GM23248 (cell line): Measurements from ENCODE around the gene GSDME. TPM values are rescaled to one million over a fixed set of nuclear protein-coding genes. Genes with fewer than 3 reads are reported as not detected.

ENCODE experiments used
- DNase-seq: peaks from one replicate; pipeline ENCODE4 v3.0.0-alpha.2; 2015
- H2AFZ ChIP-seq: fragments of 200-600 bp; sonication (generic); 2 replicates; pipeline ENCODE4 v1.6.1; 2016; ENCODE audit warnings: antibody characterized with exemption
- H3F3A ChIP-seq: fragments of 200-600 bp; sonication (generic); 2 replicates; pipeline ENCODE4 v1.6.1; 2016; ENCODE audit warnings: mild to moderate bottlenecking, antibody characterized with exemption, mixed run types; ENCODE audit not compliant: insufficient read depth
- H3K27ac ChIP-seq: fragments of 200-600 bp; sonication (generic); 2 replicates; pipeline ENCODE4 v1.5.1; 2016; ENCODE audit warnings: mild to moderate bottlenecking
- H3K27me3 ChIP-seq: fragments of 200-600 bp; sonication (generic); replicated peaks from 2 replicates; pipeline ENCODE4 v1.6.1; 2016; ENCODE audit warnings: mild to moderate bottlenecking; ENCODE audit not compliant: insufficient read depth
- H3K36me3 ChIP-seq: fragments of 200-600 bp; sonication (generic); 2 replicates; pipeline ENCODE4 v1.6.1; 2016; ENCODE audit warnings: low read depth, mild to moderate bottlenecking
- H3K4me1 ChIP-seq: fragments of 200-600 bp; sonication (generic); 2 replicates; pipeline ENCODE4 v1.6.1; 2016; ENCODE audit warnings: mild to moderate bottlenecking; ENCODE audit not compliant: insufficient read depth
- H3K4me2 ChIP-seq: fragments of 200-600 bp; sonication (generic); one replicate; pipeline ENCODE4 v1.6.1; 2016; ENCODE audit warnings: mild to moderate bottlenecking; ENCODE audit not compliant: unreplicated experiment
- H3K4me3 ChIP-seq: fragments of 200-600 bp; sonication (generic); 2 replicates; pipeline ENCODE4 v1.5.1; 2016; ENCODE audit warnings: mild to moderate bottlenecking
- H3K79me2 ChIP-seq: fragments of 200-600 bp; sonication (generic); 2 replicates; pipeline ENCODE4 v1.6.1; 2016; ENCODE audit warnings: mild to moderate bottlenecking; ENCODE audit not compliant: insufficient read depth
- H3K9ac ChIP-seq: fragments of 200-600 bp; sonication (generic); 2 replicates; pipeline ENCODE4 v1.6.1; 2016; ENCODE audit warnings: mild to moderate bottlenecking
- H3K9me2 ChIP-seq: fragments of 200-600 bp; sonication (generic); 2 replicates; pipeline ENCODE4 v1.6.1; 2016; ENCODE audit warnings: mixed run types, mild to moderate bottlenecking, moderate library complexity; ENCODE audit not compliant: insufficient read depth
- H3K9me3 ChIP-seq: fragments of 200-600 bp; sonication (generic); one replicate; pipeline ENCODE4 v1.6.1; 2017; ENCODE audit warnings: low read depth
- H4K20me1 ChIP-seq: fragments of 200-600 bp; sonication (generic); 2 replicates; pipeline ENCODE4 v1.6.0; 2016; ENCODE audit not compliant: insufficient read depth
- EZH2 ChIP-seq: fragments of 200-600 bp; sonication (generic); IDR thresholded peaks from 2 replicates; pipeline ENCODE4 v1.6.1; 2018; ENCODE audit warnings: antibody characterized with exemption, mild to moderate bottlenecking; ENCODE audit not compliant: insufficient read depth, poor library complexity, severe bottlenecking
- EZH2phosphoT487 ChIP-seq: fragments of 200-600 bp; sonication (generic); IDR thresholded peaks from 2 replicates; pipeline ENCODE4 v1.6.1; 2018; ENCODE audit warnings: antibody characterized with exemption, moderate library complexity, mild to moderate bottlenecking, low read depth; ENCODE audit not compliant: insufficient read depth
- WGBS, 2 experiments: methylation state at CpG; one replicate each; pipeline ENCODE4 v1.1.6; 2015 to 2017; ENCODE audit warnings: low lambda C conversion rate in 2 of 2, low coverage in 1 of 2; ENCODE audit errors: missing lambda C conversion rate in 2 of 2; 5-methylcytosine and 5-hydroxymethylcytosine counted together
- in situ Hi-C: fragments of 300-500 bp; cut with MboI; formaldehyde crosslinking; loops from 2 replicates; pipeline ENCODE4 v1.15.0; 2020
- polyA plus RNA-seq: library from polyadenylated mRNA; unstranded; fragments of >200 nt; fragmentation: Nextera tagmentation; extraction: Ambion mirVana; gene quantifications from 2 replicates; pipeline ENCODE4 v1.2.1, GENCODE V29; 2016
- total RNA-seq: library from RNA; depleted of rRNA; stranded (reverse); fragments of >200 nt; shearing (Covaris generic); gene quantifications from 2 replicates; pipeline ENCODE4 v1.2.3, GENCODE V29; 2014

Gene GSDME
- total and polyA plus RNA-seq, 2 experiments from 2014 or later = 39.4 to 49.4 TPM

DNA sequence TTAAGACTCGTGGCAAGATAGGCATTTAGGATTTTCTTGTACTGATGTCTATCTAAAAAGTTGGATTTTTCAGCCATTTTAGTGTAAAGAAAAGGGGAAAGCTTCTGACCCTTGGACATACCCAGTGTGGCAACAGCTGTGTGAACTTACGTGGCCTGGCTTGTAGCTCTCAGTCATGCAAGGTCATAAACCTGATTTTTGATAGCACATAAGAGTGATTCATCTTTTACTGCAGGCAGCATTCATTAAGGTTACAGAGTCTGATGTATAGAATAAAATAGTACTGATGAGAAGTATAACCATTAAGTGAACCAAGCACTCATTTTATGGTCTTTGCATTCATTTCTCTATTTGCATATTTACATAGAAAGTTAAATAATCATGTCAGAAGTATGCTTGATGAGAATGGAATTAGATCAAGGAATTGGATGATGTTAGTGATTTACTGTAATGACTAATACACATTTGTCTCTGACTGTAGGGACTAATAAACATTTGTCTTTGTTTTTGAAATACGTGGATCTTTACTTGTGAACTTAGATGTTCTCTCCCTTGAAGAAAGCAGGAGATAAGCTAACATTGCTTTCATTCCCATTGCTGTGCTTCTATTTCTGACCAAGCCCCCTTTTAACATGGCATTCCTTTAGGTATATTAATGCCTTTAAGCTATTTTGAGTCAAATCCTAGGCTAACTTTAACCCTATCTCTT is 88.2 kb downstream of the GSDME start:
- TF ChIP-seq EZH2 = no peak
- TF ChIP-seq EZH2phosphoT487 = no peak
- Histone ChIP-seq H2AFZ (peak overlapping the region; percentile 16; the same call in 1 of the 2 replicates), H3F3A (peaks cover 13% of the 10 kb centered on the region; the same call in 1 of the 2 replicates), H3K27me3 (no peaks in the 10 kb centered on the region), H3K9me3 (no peaks in the 10 kb centered on the region), H3K36me3 (no peaks in the 10 kb centered on the region), H4K20me1 (no peaks in the 10 kb centered on the region), H3K79me2 (0 out of 2 replicates have a peak, but pooled peaks cover 4% of the 10 kb centered on the region), H3K9ac (no peak overlapping the region), H3K4me3 (no peak overlapping the region), H3K4me2 (peak overlapping the region; percentile 24), H3K27ac (peak overlapping the region; percentile 19), H3K4me1 (peaks cover 14% of the 10 kb centered on the region), H3K9me2 (no peaks in the 10 kb centered on the region)
- WGBS, 2 experiments = 45 to 46% methylated on average over 3 of the region's 3 CpGs
- peak; percentile 30 for DNase-seq
- in situ Hi-C loops = loop anchor here (25.0 kb wide), 2 partner anchors 257 to 1107 kb away; no protein-coding TSS in a partner anchor

- H3K79me2 ChIP-seq = no peaks in the 10 kb centered on the region
- H3K9me3 ChIP-seq = no peaks in the 10 kb centered on the region
- no peak for TF ChIP-seq EZH2phosphoT487
- no peak for TF ChIP-seq EZH2
- H3K36me3 ChIP-seq = no peaks in the 10 kb centered on the region
- H3K27ac ChIP-seq = no peak overlapping the region
- peak; percentile 69 for DNase-seq
- in situ Hi-C loops = loop anchor here (25.0 kb wide), 2 partner anchors 253 to 1103 kb away; no protein-coding TSS in a partner anchor
- no peaks in the 10 kb centered on the region for H3K9me2 ChIP-seq
- H3K9ac ChIP-seq = no peak overlapping the region
- no peaks in the 10 kb centered on the region for H4K20me1 ChIP-seq
- H2AFZ ChIP-seq = no peak overlapping the region
- peaks cover 14% of the 10 kb centered on the region for H3K4me1 ChIP-seq
- H3K4me2 ChIP-seq = no peak overlapping the region
- no peaks in the 10 kb centered on the region for H3K27me3 ChIP-seq
- no peak overlapping the region for H3K4me3 ChIP-seq
- 27 to 31% methylated on average over 4 of the region's 4 CpGs for WGBS, 2 experiments
- peaks cover 13% of the 10 kb centered on the region; the same call in 1 of the 2 replicates for H3F3A ChIP-seq
Observed at GRCh38 chr7:24665564-24666294, 91.5 kb downstream of the GSDME start.

DNA sequence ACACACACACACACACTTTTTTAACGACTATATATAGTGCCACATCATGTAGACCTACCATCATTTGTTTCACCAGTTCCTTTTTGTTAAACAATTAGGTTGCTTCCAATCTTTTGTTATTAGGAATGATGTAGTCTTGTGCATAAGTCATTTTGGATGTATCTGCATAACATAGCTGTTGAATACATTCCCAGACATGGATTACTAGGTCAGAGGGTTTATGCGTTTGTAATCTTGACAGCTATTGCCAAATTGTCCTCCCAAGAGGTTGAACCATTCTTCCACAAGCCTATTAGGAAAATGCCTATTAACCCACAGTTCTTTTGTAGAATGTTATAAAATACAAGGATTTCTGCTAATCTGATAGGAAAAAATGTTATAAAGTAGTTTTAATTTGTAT is 96.7 kb downstream of the GSDME start:
- Histone ChIP-seq H3K9me2 (no peaks in the 10 kb centered on the region), H3K9ac (no peak overlapping the region), H3K4me1 (no peaks in the 10 kb centered on the region), H3K27ac (no peak overlapping the region), H3K4me2 (no peak overlapping the region), H3K27me3 (no peaks in the 10 kb centered on the region), H3K36me3 (no peaks in the 10 kb centered on the region), H2AFZ (no peak overlapping the region), H3K9me3 (no peaks in the 10 kb centered on the region), H4K20me1 (no peaks in the 10 kb centered on the region), H3F3A (no peaks in the 10 kb centered on the region), H3K79me2 (no peaks in the 10 kb centered on the region), H3K4me3 (no peak overlapping the region)
- in situ Hi-C loops = loop anchor here (5.0 to 25.0 kb wide), 3 partner anchors 83 to 1098 kb away; no protein-coding TSS in a partner anchor
- TF ChIP-seq EZH2phosphoT487 (no peak), EZH2 (no peak)
- 65 to 69% methylated on average over 2 of the region's 2 CpGs for WGBS, 2 experiments
- DNase-seq = peak; percentile 34

- H3K27me3 ChIP-seq = no peaks in the 10 kb centered on the region
- H3K79me2 ChIP-seq = no peaks in the 10 kb centered on the region
- no peak overlapping the region for H3K4me2 ChIP-seq
- H3K9me3 ChIP-seq = no peaks in the 10 kb centered on the region
- no peaks in the 10 kb centered on the region for H3K9me2 ChIP-seq
- no peak overlapping the region for H3K9ac ChIP-seq
- DNase-seq = no peak
- no peak overlapping the region for H3K27ac ChIP-seq
- in situ Hi-C loops = loop anchor here (25.0 kb wide), 2 partner anchors 247 to 1097 kb away; no protein-coding TSS in a partner anchor
- no peaks in the 10 kb centered on the region for H3K36me3 ChIP-seq
- TF ChIP-seq EZH2 (no peak), EZH2phosphoT487 (no peak)
- 92 to 98% methylated on average over 2 of the region's 2 CpGs for WGBS, 2 experiments
- H2AFZ ChIP-seq = no peak overlapping the region
- no peak overlapping the region for H3K4me3 ChIP-seq
- no peaks in the 10 kb centered on the region for H3K4me1 ChIP-seq
- H4K20me1 ChIP-seq = no peaks in the 10 kb centered on the region
- H3F3A ChIP-seq = no peaks in the 10 kb centered on the region
Observed at GRCh38 chr7:24659505-24659904, 97.8 kb downstream of the GSDME start.
